ENCODE results near the gene RABGGTA.

Gene RABGGTA

DNA sequence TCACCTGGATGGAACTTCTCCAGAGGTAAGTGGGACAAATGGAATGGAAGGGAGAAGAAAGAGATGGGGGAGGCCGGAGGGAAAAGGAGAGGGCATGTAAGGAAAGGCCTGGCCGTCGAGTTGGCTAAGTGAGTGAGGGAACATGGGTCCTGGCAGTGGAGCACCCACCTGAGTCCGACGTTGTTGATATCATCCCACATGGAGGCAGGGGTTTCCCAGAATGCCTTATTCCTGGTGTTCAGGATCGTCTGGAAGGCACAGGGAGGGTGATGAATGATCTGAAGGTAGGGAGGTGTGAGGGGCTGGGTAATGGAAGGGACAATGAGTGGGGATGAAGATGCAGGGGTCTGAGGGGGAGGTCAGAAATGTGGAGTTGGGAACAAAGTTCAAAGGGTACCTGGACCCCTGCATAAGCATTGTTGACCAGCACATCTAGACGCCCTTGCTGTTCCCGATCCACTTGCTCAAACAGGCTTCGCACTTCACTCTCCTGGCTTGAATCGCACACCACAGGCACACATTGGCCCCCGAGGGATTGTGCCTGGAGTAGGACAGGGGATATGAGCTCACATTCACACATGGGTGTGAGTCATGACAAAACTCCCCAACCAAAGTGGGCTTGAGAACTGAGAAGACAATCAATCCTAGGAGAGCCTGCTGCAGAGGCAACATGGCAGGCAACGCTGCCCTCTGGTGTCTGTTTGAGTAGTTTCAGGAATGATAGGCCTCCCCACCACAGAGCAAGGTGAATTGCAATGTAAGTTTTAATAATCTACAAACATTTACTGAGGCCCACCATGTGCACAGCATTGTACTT, 25.2 kb upstream of the RABGGTA start:
- H4K20me1 ChIP-seq (ENCODE audit: insufficient read depth, low read length), result peaks cover 4% of the 10 kb centered on the region; the same call in 1 of the 2 replicates
- H3K4me3 ChIP-seq (ENCODE audit: low read length), result no peak overlapping the region
- peaks cover 19% of the 10 kb centered on the region for H3K79me2 ChIP-seq (ENCODE audit: low read length)
- H3K36me3 ChIP-seq (replicated peaks; ENCODE audit: low read depth, low read length), result peaks cover 13% of the 10 kb centered on the region
- no peak overlapping the region for H3K27ac ChIP-seq (ENCODE audit: low read length)
- H3K9me3 ChIP-seq (ENCODE audit: insufficient read depth, low read length), result no peaks in the 10 kb centered on the region
- peak overlapping the region; percentile 44 for H3K4me2 ChIP-seq (ENCODE audit: low read length)
- H2AFZ ChIP-seq (ENCODE audit: low read depth, low read length), result no peak overlapping the region
- H3K4me1 ChIP-seq (ENCODE audit: low read length), result peaks cover 33% of the 10 kb centered on the region
- no peaks in the 10 kb centered on the region for H3K27me3 ChIP-seq (ENCODE audit: low read depth, low read length)
- TF ChIP-seq EZH2phosphoT487 (IDR thresholded peaks at IDR 0.05; ENCODE audit: low read depth), result no peak
- TF ChIP-seq, protein P1, sequence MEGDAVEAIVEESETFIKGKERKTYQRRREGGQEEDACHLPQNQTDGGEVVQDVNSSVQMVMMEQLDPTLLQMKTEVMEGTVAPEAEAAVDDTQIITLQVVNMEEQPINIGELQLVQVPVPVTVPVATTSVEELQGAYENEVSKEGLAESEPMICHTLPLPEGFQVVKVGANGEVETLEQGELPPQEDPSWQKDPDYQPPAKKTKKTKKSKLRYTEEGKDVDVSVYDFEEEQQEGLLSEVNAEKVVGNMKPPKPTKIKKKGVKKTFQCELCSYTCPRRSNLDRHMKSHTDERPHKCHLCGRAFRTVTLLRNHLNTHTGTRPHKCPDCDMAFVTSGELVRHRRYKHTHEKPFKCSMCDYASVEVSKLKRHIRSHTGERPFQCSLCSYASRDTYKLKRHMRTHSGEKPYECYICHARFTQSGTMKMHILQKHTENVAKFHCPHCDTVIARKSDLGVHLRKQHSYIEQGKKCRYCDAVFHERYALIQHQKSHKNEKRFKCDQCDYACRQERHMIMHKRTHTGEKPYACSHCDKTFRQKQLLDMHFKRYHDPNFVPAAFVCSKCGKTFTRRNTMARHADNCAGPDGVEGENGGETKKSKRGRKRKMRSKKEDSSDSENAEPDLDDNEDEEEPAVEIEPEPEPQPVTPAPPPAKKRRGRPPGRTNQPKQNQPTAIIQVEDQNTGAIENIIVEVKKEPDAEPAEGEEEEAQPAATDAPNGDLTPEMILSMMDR (IDR thresholded peaks at IDR 0.05; ENCODE audit: low read depth, low read length), result peak; percentile 90
- H3K9ac ChIP-seq (ENCODE audit: low read length), result no peak overlapping the region

GRCh38 chr14:24293525-24293924, 22.1 kb upstream of the RABGGTA start:
- Histone ChIP-seq H3K9ac (ENCODE audit: low read length) (no peak overlapping the region), H3K27me3 (ENCODE audit: low read depth, low read length) (peaks cover 7% of the 10 kb centered on the region; the same call in 1 of the 2 replicates), H3K27ac (ENCODE audit: low read length) (no peak overlapping the region), H3K4me1 (ENCODE audit: low read length) (peaks cover 42% of the 10 kb centered on the region), H3K4me2 (ENCODE audit: low read length) (no peak overlapping the region), H3K4me3 (ENCODE audit: low read length) (no peak overlapping the region), H2AFZ (ENCODE audit: low read depth, low read length) (no peak overlapping the region), H3K79me2 (ENCODE audit: low read length) (no peaks in the 10 kb centered on the region), H3K36me3 (replicated peaks; ENCODE audit: low read depth, low read length) (peaks cover 21% of the 10 kb centered on the region), H3K9me3 (ENCODE audit: insufficient read depth, low read length) (no peaks in the 10 kb centered on the region), H4K20me1 (ENCODE audit: insufficient read depth, low read length) (peaks cover 24% of the 10 kb centered on the region)
- no peak for TF ChIP-seq EZH2phosphoT487 (IDR thresholded peaks at IDR 0.05; ENCODE audit: low read depth)
- TF ChIP-seq, protein P1 (IDR thresholded peaks at IDR 0.05; ENCODE audit: low read depth, low read length), result no peak

GRCh38 chr14:24292118-24292807, 20.9 kb upstream of the RABGGTA start:
- Histone ChIP-seq H3K79me2 (ENCODE audit: low read length) (no peaks in the 10 kb centered on the region), H3K4me3 (ENCODE audit: low read length) (no peak overlapping the region), H3K9ac (ENCODE audit: low read length) (no peak overlapping the region), H3K27me3 (ENCODE audit: low read depth, low read length) (peaks cover 11% of the 10 kb centered on the region), H2AFZ (ENCODE audit: low read depth, low read length) (no peak overlapping the region), H3K36me3 (replicated peaks; ENCODE audit: low read depth, low read length) (peaks cover 21% of the 10 kb centered on the region), H3K27ac (ENCODE audit: low read length) (no peak overlapping the region), H3K4me2 (ENCODE audit: low read length) (no peak overlapping the region), H3K4me1 (ENCODE audit: low read length) (peaks cover 39% of the 10 kb centered on the region), H3K9me3 (ENCODE audit: insufficient read depth, low read length) (no peaks in the 10 kb centered on the region), H4K20me1 (ENCODE audit: insufficient read depth, low read length) (peaks cover 24% of the 10 kb centered on the region)
- TF ChIP-seq EZH2phosphoT487 (IDR thresholded peaks at IDR 0.05; ENCODE audit: low read depth), result no peak
- TF ChIP-seq, protein P1 (IDR thresholded peaks at IDR 0.05; ENCODE audit: low read depth, low read length), result no peak

DNA sequence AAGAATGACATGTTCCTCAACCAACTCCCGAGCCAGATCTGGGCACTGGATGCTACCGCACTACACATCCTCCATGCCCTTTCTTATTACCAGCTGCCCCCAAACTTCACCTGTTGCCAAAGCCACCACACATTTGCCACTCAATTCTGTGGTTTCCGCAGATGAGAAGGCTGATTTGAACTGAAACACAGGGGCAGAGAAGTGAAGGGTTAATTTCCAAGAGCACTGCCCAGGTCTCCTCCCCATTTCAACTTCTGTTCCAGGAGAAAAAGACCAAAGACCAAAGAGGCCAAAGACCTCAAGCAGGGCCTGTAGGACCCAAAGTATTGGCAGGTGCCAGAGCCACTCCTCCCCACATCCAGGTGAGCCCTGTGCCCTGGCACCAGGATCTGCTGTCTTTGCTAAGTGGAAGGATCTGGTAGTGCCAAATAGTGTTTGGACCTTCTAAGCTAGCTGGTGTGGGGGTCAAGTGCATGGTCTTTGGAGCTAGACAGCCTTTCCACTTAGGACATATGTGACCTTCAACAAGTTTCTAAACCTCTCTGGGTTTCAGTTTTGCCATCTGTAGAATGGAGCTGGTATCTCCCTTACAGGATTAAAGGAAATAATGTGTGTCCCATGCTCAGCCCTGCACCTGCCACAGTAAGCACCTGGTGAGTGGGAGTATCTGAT, 20.2 kb upstream of the RABGGTA start:
- peaks cover 33% of the 10 kb centered on the region for H3K4me1 ChIP-seq (ENCODE audit: low read length)
- peaks cover 21% of the 10 kb centered on the region for H3K36me3 ChIP-seq (replicated peaks; ENCODE audit: low read depth, low read length)
- H3K79me2 ChIP-seq (ENCODE audit: low read length), result no peaks in the 10 kb centered on the region
- H3K27me3 ChIP-seq (ENCODE audit: low read depth, low read length), result peaks cover 13% of the 10 kb centered on the region
- H4K20me1 ChIP-seq (ENCODE audit: insufficient read depth, low read length), result peaks cover 24% of the 10 kb centered on the region
- no peak overlapping the region for H3K27ac ChIP-seq (ENCODE audit: low read length)
- no peak overlapping the region for H3K9ac ChIP-seq (ENCODE audit: low read length)
- no peak overlapping the region for H2AFZ ChIP-seq (ENCODE audit: low read depth, low read length)
- no peaks in the 10 kb centered on the region for H3K9me3 ChIP-seq (ENCODE audit: insufficient read depth, low read length)
- H3K4me2 ChIP-seq (ENCODE audit: low read length), result peak overlapping the region; percentile 35
- no peak overlapping the region for H3K4me3 ChIP-seq (ENCODE audit: low read length)
- TF ChIP-seq, protein P1 (IDR thresholded peaks at IDR 0.05; ENCODE audit: low read depth, low read length), result no peak
- TF ChIP-seq EZH2phosphoT487 (IDR thresholded peaks at IDR 0.05; ENCODE audit: low read depth), result no peak
